AG08396 (cell line): Measurements from ENCODE around the gene KCTD18.

ENCODE experiments used
- DNase-seq: peaks from one replicate; pipeline ENCODE4 v3.0.0; 2012; ENCODE audit warnings: low spot score, mixed read lengths

The KCTD18 gene

DNA sequence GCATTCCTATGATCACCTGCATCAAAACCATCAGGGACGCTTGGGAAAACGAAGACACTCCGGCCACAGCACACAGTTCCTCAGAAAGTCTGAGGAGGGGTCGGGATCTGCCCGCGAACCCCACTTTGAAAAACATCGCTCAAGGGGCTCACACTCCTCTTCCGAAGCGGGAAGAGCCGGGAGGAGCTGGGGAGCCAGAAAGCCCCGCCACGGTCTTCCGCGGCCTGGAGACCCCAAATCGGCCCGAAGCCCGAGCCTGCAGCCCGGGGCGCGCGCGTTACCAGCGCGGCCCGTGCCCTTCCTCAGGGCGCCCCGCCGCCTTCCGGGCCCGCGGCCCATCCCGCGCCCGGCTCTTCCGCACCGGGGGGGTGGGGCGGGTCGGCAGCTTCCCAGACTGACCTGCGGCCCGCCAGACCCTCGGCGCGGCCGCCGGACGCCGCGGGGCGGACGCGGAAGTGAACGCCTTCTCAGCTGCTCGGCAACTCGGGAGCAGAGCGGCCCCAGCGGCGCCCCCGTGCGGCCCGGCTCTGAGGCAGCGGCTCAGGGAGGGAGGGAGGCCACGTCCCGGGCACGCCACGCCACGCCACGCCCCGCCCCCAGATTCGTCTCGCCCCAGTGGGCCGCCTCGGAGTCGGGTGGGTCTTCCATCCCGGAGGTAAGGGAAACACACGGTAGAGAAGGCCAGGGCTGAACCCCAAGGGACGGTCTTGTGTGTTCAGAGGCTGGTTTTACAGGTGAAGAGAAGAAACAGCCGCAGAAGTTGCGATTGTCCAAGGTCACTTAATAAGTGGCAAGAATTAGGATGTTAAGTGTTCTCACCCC lies at the start of gene KCTD18:
Gene KCTD18 (minus strand): TSS at position 457 of the 822 bp plus-strand sequence. CDS start 3,052 bp downstream, outside the sequence.
- peak; percentile 98 for DNase-seq

- no peak for DNase-seq
These were observed 30.9 kb upstream of the KCTD18 start for GRCh38 chr2:200540793-200541192.

GRCh38 chr2:200538139-200538538 lies 28.3 kb upstream of the KCTD18 start:
- DNase-seq = no peak

GRCh38 chr2:200534572-200534971 lies 24.7 kb upstream of the KCTD18 start:
- DNase-seq = no peak

DNA sequence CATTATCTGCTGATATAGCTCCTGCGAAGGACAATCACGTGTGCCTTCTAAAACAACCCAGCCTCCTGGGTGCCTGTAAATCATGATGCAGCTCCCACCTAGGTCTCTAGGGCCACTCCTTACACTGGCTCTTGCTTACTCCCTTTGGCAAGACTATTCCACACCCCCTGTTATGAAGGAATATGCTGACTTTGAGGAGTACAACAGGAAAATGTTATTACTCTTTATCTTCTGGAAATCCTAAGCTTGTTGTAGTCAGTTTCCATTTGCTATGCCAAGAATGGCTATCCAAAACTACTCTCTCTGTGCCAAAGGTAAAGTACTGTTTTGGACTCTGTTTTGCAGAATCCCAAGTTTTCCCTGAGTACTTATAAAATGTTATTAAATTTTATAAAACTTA lies 23.9 kb upstream of the KCTD18 start:
- DNase-seq = no peak

GRCh38 chr2:200528228-200528627 lies 18.4 kb upstream of the KCTD18 start:
- no peak for DNase-seq

DNA sequence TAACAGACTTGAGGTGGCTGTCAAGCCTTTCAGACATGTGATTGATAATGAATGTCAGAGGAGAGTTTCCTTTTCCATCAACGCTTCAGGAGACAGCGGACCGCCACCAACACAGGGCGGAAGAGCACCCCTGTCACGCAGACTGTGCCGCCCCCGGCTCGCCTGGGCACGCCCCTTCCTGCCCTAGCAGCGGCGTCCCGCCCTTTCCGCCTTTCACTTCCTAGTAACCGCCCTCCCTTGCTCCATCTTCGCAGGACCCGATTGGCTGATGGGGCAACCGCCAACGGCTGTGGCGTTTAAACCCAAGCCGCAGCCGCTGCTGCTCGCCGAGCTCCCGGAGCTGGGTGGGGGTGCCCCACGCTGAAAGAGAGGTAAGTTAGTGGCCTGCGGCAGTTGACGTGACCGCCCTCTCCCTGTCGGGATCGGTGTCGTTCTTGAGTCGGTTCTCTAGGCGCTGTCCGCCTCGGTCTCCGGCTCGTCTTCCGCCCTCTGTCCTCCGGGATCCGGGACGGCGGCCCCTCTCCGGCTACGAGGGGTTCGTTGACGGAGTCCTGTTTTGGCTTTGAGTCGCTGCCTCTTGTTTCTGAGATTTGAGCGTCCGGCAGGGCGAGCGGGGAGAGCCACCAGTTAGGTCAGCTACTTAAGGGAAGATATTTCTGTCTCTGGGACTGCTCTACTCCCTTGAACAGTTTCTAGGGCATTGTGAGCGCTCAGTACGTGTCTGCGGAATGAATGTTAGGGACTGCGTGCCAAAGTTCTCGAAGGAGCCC lies 16.2 kb upstream of the KCTD18 start, which contains the start of gene SGO2:
Gene SGO2 (plus strand): TSS at position 326 of the 770 bp plus-strand sequence. CDS start 6,769 bp downstream, outside the sequence.
- peak; percentile 95 for DNase-seq

DNA sequence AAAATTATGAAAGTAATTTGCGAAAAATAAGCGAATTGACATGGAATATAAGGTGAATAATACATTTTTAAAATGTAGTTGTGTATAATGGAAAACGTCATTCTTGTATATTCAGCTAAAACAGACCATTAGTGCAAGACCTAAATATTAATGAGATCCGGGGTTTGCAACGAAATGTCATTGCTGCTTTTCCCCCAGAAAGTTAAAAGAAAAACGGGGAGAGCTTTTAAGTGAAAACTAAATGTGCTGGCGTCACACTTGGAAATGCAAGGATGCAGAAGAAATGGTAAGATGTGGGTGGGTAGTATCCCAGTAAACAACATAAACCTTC lies 15.6 kb upstream of the KCTD18 start:
- no peak for DNase-seq

DNA sequence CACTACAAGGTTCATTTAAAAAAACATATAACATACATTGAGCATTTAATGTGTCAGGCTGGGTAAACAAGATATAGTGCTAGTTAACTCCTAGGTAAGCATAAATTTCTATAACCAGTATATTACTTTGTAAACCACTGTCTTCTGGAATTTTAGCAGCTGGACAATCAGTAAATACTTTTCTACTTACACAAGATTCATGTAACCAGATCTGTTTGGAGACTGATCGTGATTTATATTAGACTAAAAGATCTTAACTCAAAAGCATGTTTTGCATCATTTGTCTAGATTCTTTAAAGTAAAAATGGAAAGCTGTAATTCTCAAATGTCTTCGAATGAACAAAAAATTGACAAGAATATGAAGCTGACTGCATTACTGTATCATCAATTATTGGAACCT lies 15.2 kb upstream of the KCTD18 start:
- no peak for DNase-seq

DNA sequence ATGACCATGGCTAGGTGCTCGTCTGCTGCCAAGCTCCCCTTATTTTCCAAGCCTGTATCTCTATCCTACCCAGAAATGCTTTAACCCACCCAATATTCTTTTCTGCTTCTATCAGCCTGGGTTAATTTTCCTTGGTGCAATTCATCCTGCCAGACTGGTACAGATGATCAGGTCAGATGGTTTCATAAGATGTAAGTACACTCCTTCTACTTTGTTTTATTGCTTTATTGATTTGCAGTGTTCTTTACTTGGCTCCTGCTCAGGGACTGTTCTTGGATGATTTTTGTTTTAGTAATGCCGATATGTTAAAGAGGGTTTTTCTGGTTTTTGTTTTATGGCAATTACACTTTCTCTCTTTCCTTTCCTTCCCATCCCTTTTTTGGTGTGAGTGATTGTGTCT lies 13.7 kb upstream of the KCTD18 start:
- DNase-seq = no peak

- DNase-seq = no peak
These were observed 13.3 kb upstream of the KCTD18 start for GRCh38 chr2:200523158-200523557.

- no peak for DNase-seq
These were observed 5.3 kb upstream of the KCTD18 start for GRCh38 chr2:200515155-200515554.

- peak; percentile 35 for DNase-seq
These were observed 645 bp downstream of the KCTD18 start for GRCh38 chr2:200509235-200509611.

DNA sequence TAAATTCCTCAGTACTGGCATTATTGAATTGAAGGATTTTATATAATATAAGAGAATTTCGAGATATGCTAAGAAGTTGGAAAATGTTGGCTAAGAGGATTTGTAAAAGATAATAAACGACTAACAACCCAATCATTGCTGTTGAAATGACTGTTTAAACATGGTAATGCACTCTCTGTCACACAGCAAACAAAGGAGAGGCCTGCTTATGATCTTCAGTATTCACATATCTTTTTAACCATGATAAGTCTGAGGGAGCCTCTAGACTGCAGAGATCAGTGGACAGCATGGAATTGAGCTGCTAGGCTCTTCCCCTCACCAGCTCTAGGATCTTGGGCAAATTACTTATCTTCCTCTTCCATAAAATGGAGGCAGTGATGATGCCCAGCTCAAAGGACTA lies 2.7 kb downstream of the KCTD18 start:
- DNase-seq = no peak

DNA sequence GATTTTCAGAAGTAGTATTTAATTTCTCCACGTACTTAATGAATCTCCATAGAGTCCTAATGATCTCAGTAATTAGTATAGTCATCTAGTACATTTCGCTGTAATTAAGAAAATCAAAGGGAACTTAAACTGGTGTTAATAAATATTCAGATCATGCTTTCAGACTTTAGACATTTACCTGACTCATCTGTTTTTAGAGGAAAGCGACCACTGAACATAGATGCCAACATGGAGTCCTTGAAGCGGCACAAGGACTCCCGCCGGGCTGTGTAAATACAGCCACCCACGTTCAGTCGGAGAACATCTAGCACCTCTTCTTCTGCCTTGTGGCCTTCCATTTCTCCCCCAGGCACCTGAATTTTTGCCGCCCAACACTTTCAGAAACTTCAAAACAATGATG lies 3.2 kb downstream of the KCTD18 start:
- DNase-seq = no peak

DNA sequence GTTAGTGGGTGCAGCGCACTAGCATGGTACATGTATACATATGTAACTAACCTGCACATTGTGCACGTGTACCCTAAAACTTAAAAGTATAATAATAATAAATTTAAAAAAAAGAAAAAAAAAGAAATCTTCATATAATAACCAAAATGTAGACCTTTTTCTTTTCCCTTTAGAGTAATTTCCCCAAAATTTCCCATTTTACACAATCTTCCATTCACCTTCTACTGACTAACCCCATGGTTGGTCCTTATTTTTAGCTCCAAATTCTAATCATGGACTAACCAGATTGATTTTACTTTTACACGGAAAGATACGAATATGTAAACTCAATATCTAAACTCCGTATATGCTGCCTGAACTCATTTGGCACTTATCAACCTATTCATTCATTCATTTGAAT lies 7.7 kb downstream of the KCTD18 start:
- DNase-seq = no peak

DNA sequence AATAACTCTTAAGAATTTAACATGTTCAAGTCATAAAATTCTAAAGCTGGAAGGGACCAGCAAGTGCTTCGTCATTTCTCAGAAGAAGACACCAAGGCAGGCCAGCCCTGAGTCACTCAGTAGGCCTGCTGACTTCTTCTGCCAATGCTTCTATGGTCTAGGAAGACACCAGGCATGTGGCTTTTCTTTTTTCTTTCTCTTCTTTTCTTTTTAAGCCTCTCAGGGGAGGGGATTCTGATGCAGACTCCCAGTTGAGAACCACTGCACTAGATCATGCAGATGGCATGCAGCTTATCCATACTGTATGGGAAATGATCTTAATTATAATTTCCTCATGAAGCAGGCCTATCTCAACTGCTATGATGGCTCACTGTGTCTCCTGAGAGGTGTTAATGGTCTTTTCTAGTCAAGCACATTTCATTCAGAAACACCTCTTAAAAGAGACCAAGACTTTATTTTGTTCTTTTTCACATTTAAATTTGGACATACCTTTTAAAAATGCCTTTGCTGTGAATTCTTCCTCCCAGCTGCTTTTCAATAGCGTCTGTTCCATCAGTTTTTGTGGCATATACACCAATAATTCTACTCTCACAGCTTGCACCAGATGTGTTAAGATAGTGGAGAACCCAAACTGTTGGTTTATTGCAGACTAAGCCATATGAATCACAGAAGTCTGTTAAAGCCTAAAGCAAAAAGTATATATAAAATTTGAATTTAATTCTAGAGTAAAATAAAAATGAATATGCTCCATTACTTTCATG lies 11.3 kb downstream of the KCTD18 start:
- DNase-seq = no peak

DNA sequence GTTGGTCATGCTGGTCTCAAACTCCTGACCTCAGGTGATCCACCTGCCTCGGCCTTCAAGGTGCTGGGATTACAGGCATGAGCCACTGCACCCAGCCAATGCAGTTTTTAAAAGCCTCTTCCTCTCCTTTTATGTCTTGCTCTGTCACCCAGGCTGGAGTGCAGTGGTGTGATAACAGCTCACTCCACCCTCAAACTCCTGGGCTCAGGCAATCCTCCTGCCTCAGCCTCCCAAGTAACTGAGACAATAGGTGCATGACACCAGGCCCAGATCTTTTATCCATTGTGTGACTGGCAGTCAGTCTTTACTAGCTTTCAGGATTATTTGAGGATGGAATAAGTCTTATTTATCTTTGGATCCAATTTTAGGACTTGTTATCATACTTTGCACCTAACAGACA lies 13.2 kb downstream of the KCTD18 start:
- DNase-seq = no peak

DNA sequence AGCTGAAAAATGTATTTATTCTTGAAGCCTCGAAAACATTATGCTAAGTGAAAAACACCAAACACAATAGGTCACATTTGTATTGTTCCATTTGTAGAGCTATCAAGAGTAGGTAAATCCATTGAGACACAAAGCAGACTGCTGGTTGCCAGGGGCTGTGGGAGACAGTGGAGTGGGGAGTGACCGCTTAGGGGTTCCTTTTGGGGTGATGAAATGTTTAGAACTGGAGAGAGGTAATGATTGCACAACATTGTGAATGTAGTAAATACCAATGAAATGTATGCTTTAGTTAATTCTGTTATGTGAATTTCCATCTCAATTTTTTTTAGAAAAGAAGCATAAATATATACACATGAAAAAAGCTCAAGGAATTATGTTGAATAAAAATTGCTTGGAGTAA lies 15.8 kb downstream of the KCTD18 start:
- DNase-seq = no peak

DNA sequence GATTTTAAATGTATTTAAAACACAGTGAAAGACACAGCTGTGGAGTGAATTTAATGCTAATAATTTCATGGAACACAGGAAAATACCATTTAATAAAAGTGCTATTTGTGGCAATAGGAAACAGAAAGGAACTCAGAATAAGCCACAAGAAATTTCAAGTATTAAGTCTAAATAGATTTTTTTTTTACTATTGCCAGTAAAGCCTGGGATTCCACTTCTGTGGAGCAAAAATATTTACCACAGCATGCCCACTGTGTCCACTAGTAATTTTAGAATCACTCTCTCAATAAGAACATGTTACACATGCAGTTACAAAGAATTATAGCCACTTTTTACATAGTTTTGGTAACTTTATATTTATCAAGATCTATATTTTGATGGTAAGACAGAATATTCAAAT lies 17.2 kb downstream of the KCTD18 start:
- no peak for DNase-seq

GRCh38 chr2:200490001-200490400 lies 19.9 kb downstream of the KCTD18 start:
- no peak for DNase-seq

GRCh38 chr2:200488169-200488568 lies 21.7 kb downstream of the KCTD18 start:
- no peak for DNase-seq

DNA sequence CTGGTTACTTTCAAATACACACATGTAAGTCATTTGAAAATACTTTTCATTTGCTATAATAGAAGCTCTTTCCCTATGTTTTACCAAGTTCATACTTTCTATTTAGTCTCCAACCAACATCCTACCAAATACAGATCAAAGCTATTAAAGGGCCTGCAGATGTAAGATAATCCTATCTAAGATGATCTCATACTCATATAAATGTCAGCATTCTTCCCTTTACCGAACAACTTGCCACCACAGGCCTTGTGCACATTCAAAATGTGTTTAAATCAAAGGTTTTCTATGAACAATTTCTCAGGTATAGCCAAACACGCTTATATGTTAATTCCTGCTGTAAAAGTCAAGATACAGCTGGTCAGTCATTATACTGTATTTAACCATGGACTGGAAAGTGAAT lies 23.3 kb downstream of the KCTD18 start:
- no peak for DNase-seq
